Forelimb muscle (tissue), 1 donor: ENCODE results near the gene LRRC15. TPM values are rescaled to one million over a fixed set of nuclear protein-coding genes. Genes with fewer than 3 reads are reported as not detected.
A peak's percentile ranks its signal among the peaks of the same experiment; 100 is the strongest.

Source experiments
- DNase-seq: peaks from one replicate; pipeline ENCODE4 v3.0.0-alpha.2; 2013; ENCODE audit warnings: low read depth
- polyA plus RNA-seq: library from polyadenylated mRNA; unstranded; fragments of 120-200 nt; gene quantifications from one replicate; pipeline ENCODE4 v1.2.1, GENCODE V29; 2013; ENCODE audit not compliant: insufficient read length

The LRRC15 gene
- polyA plus RNA-seq, 1 donor, result 0.18 TPM

DNA sequence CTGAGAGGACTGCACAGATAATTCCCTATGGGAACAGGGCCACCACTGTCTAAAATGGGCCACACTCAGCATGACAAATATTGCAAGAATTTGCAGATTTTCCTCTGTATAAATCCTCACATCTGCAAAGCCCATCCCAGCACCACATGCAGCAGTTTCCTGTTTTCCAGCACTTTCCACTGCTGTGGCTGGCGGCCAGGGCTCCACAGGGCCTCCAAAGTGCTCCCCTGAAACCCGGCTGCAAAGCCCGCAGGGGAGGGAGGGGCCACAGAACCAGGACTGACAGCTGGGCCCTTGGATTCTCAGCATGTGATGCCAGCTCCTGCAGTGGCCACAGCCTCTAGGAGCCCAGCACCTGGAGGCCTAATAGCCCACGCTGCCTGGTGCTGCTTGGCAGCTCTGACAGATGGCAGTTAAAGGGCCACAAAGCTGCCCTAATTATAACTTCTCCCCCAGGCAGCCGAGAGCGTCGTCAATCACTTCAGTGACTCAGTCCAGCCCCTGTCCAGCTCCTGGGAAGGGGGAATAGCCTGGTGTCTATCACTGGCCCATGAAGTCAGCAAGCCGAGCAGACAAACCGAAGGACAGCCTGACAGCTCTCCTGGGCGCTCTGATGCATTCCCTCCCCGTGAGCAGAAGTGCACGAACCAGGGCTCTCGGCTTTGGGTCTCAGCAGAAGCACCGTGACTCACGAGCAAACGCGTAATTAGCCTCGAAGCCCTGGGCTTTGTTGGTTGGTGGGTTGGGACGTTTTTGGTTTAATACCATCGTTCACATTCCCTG lies 4.7 kb downstream of the LRRC15 start:
- DNase-seq, result peak; percentile 9

- no peak for DNase-seq
These were observed 5.3 kb downstream of the LRRC15 start for GRCh38 chr3:194364314-194364651.

DNA sequence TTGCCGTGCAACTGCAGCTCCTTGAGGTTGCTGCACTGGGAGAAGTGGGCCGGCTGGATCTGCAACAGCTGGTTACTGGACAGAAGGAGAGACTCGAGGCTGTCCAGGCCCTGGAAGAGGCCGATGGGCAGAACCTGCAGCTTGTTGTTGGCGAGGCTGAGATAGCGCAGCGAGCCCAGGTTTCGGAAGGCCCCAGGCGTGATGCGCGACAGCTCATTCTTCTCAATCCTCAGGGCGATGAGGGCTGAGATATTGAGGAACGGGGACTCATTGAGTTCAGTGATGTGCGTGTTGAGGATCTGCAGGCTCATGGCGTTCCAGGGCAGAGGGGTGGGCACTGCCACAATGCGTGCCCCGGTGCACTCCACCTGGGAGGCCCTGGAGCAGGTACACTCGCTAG lies 9.0 kb downstream of the LRRC15 start:
- DNase-seq, result no peak

DNA sequence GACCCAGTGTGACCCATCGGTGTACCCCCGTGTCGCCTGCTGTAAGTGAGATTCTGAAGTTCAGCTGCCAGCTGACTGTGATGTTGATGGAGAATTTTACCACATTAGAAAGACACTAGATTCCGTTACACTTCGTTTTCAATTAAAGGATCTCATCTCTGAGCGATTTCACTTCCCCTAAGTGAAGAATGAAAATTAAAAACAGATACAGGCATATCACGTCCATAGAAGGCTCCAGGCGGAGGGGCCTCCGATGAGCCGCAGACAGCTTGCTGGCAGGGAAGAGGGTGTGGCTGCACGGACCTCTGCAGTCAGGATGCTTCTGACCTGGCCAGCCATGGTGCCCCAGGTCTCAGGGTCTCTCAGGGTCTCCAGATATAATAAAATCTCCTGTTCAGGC lies 11.9 kb downstream of the LRRC15 start:
- DNase-seq, result no peak

DNA sequence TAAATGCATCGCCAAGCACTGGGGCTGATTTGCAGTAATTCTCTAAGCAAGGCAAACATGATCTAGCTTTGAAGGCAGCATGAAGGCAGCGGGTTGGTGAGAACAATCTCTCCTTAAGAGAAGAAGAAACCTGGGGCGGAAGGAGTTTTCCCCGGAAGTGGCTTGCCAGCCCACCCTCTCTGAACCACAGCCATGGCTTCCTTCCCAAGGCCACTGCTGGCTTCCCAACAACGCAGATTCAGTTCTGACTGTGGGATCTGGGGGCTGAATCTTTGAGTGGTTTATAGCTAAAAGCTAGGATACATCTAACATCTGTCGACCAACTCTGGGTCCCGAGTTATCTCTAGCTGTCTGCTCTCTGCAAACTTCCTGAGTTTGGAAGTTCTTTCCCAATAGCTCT lies 14.2 kb downstream of the LRRC15 start:
- no peak for DNase-seq

DNA sequence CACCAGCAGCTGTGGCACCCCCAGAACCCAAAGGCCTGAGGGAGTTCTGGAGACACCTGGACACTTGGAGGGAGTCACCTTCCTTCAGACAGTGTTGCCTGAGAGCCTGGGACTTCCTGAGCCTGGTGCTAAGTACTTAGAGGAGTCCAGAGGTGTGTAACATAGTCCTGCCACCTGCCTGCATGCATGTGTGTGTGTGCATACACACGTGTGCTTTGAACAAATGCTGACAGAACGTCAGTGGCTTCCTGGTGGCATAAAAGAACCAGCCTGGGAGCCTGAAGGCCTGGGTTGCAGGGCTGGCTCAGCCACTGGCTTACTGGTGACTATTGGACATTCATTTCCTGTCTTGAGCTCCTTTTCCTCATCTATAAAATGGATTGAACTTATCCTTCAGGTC lies 15.2 kb downstream of the LRRC15 start:
- no peak for DNase-seq

- DNase-seq, result no peak
These were observed 16.8 kb downstream of the LRRC15 start for GRCh38 chr3:194352667-194353246.

DNA sequence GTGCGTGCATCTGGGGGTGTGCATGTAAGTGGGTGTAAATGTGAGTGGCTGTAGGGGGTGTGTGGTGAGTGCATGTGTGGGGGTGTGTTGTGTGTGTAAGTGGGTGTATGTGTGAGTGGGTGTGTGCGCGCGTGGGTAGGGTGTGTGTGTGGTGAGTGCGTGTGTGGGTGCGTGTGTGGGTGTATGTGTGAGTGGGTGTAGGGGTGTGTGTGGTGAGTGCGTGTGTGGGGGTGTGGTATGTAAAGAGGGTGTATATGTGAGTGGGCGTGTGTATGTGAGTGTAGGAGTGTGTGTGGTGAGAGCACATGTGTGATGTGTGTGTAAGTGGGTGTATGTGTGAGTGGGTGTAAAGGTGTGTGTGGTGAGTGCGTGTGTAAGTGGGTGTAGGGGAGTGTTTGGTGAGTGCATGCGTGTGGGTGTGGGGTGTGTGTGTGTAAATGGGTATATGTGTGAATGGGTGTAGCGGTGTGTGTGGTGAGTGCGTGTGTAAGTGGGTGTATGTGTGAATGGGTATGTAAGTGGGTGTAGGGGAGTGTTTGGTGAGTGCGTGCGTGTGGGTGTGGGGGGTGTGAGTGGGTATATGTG lies 17.5 kb downstream of the LRRC15 start:
- no peak for DNase-seq

GRCh38 chr3:194351080-194351672 lies 18.4 kb downstream of the LRRC15 start, which contains the start of gene CPN2:
Gene CPN2 (minus strand): TSS chr3:194351328. CDS start chr3:194342702, 8,626 bp downstream.
- DNase-seq, result no peak

GRCh38 chr3:194350726-194351071 lies 18.8 kb downstream of the LRRC15 start:
- no peak for DNase-seq

DNA sequence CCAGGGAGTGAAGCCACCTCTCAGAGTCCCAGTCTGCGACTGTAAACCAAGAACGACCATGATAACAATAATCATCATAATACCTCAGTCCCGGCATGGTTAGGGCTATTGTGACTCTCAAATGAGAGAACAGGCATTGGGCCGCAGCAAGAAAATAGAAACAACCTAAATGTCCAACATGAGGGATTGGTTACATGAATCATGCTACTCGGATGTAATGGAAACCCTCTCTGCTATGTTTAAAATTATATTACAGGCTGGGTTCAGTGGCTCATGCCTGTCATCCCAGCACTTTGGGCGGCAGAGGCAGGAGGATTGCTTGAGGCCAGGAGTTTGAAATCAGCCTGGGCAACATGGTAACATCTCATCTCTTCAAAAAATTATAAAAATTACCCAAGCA lies 21.2 kb downstream of the LRRC15 start:
- DNase-seq, result no peak

GRCh38 chr3:194346621-194347020 lies 22.9 kb downstream of the LRRC15 start:
- DNase-seq, result no peak

GRCh38 chr3:194346035-194346434 lies 23.5 kb downstream of the LRRC15 start:
- no peak for DNase-seq

DNA sequence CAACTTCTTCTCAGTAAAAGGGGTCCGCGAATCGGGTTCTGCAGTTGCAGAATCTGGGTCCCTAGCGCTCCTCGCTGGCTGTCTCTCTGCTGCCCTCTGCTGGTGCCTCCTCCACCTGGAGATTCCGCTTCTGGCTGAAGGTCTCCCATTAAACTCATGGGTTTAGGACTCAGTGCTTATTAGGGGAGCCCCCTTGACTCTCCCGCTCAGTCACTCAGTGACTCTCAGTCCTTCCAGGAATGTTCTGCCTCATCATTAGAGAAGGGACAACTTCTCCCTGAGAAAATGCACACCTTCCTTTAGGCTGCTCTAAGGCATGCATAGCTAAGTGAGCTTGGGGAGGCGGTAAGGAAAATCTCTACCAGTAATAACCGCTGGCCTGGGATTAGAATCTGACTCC lies 25.5 kb downstream of the LRRC15 start:
- DNase-seq, result no peak

DNA sequence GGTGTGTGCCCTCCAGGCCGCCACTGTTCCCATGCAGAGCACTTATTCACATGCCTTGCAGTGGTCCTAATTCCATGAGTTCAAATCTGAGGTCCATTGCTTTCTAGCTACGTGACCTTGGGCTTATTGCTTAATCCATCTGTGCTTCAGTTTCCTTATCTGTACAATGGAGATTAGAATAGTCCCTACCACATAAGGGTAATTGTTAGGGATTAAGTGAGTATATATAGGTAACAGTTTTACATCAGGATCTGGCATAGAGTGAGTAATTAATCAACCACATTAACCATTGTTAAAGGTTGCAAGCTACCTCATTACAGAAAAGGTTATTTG lies 26.0 kb downstream of the LRRC15 start:
- DNase-seq, result no peak

GRCh38 chr3:194342861-194343560 lies 26.5 kb downstream of the LRRC15 start:
- DNase-seq, result no peak

DNA sequence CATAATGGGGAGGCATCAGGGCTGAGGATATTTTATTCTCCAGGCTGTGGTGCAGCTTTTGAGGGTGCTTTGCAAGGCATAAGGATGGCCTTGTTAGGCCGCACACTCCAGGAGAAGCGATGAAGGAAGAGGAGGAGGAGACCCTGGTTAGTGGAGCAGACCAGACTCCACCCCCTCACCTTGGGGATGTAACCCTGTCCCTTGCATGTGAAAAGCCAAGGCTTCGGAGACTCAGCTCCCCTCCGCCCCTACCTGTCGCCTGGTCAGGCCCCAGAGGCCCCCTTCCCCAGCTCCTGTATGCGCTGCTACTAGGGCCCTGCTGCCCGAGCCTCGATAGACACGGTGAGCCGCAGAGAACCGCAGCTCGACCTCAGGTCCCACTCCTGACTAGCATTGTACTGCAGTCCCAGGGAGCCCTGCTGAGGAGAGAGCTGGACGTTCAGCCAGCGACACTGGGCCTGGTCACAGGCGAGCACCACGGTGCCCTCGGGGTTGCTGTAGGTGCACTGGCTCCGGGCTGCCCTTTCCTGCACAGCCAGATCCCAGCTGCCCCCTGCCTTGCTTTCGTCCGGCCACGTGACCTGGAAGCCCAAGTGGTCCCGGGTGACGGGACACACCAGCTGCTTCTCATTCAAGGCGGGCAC lies 28.7 kb downstream of the LRRC15 start:
- no peak for DNase-seq

DNA sequence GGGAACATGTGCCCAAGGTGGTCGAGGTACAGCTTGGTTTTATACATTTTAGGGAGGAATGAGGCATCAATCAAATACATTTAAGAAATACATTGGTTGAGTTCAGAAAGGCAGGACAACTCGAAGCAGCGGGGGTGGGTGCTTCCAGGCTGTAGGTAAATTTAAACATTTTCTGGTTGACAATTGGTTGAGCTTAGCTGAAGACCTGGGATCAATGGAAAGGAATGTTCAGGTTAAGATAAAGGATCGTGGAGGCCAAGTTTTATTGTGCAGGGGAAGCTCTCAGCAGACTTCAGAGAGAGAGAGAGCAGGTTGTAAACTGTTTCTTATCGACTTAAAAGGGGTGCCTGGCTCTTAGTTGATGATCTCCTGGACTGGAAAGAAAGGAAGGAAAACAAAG lies 29.7 kb downstream of the LRRC15 start:
- DNase-seq, result no peak

DNA sequence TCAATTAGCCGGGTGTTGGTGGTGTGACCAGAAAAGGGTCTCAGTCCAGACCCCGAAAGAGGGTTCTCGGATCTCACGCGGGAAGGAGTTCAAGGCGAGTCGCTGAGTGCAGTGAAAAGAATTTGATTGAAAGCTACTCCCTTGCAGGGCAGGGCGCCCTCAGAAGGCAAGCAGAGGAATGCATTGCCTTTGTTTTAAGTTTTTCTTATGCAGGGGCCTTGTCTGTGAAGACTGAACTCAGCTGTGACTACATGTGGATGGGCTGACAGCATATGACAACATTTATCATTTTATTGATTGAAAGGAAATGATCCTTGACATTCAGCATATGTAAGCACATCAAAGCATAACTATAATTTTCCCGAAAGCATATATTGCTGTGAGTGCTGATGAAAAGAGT lies 30.2 kb downstream of the LRRC15 start:
- DNase-seq, result no peak

- DNase-seq, result no peak
These were observed 31.4 kb downstream of the LRRC15 start for GRCh38 chr3:194337965-194338753.
